H9 (cell line): Measurements from ENCODE around the gene METRNL. TPM values are rescaled to one million over a fixed set of nuclear protein-coding genes. Genes with fewer than 3 reads are reported as not detected.

Experiments used
- DNase-seq: peaks from one replicate; pipeline ENCODE4 v3.0.0-alpha.2; 2017
- H2AFZ ChIP-seq: one replicate; pipeline ENCODE4 v1.6.1; 2013; ENCODE audit warnings: mild to moderate bottlenecking, low read length, control low read depth, moderate library complexity
- H2AK5ac ChIP-seq: 2 replicates; pipeline ENCODE4 v1.6.1; 2013; ENCODE audit warnings: low read length, control low read depth, mixed read lengths; ENCODE audit not compliant: insufficient read length
- H2BK120ac ChIP-seq: one replicate; pipeline ENCODE4 v1.6.1; 2013; ENCODE audit warnings: low read depth, mild to moderate bottlenecking, low read length, control low read depth, inconsistent platforms; ENCODE audit not compliant: poor library complexity, severe bottlenecking
- H2BK12ac ChIP-seq: 2 replicates; pipeline ENCODE4 v1.6.1; 2013; ENCODE audit warnings: low read length, control low read depth, mixed read lengths, low read depth; ENCODE audit not compliant: insufficient read length
- H2BK15ac ChIP-seq: 2 replicates; pipeline ENCODE4 v1.6.1; 2013; ENCODE audit warnings: low read depth, low read length, control low read depth
- H2BK20ac ChIP-seq: one replicate; pipeline ENCODE4 v1.6.1; 2013; ENCODE audit warnings: low read depth, mild to moderate bottlenecking, low read length, control low read depth, inconsistent platforms; ENCODE audit not compliant: poor library complexity, severe bottlenecking
- H2BK5ac ChIP-seq: 2 replicates; pipeline ENCODE4 v1.6.1; 2013; ENCODE audit warnings: low read length, control low read depth, mixed read lengths; ENCODE audit not compliant: insufficient read length
- H3K14ac ChIP-seq: 2 replicates; pipeline ENCODE4 v1.6.1; 2013; ENCODE audit warnings: low read length, control low read depth; ENCODE audit not compliant: insufficient read depth
- H3K18ac ChIP-seq: 2 replicates; pipeline ENCODE4 v1.6.1; 2013; ENCODE audit warnings: low read depth, mild to moderate bottlenecking, mixed read lengths, low read length, control low read depth; ENCODE audit not compliant: insufficient read length
- H3K23ac ChIP-seq: 2 replicates; pipeline ENCODE4 v1.6.1; 2013; ENCODE audit warnings: low read length, control low read depth, mixed read lengths, low read depth; ENCODE audit not compliant: insufficient read length
- H3K23me2 ChIP-seq: 2 replicates; pipeline ENCODE4 v1.6.1; 2013; ENCODE audit warnings: low read depth, mild to moderate bottlenecking, mixed read lengths, low read length, control low read depth; ENCODE audit not compliant: insufficient read length, poor library complexity, severe bottlenecking
- H3K27ac ChIP-seq: 2 replicates; pipeline ENCODE4 v1.5.1; 2013; ENCODE audit warnings: low read length, control low read depth, mixed read lengths, low read depth; ENCODE audit not compliant: insufficient read length
- H3K27me3 ChIP-seq: 2 replicates; pipeline ENCODE4 v1.6.1; 2013; ENCODE audit warnings: low read length, control low read depth, inconsistent platforms; ENCODE audit not compliant: insufficient read depth
- H3K4ac ChIP-seq: 2 replicates; pipeline ENCODE4 v1.6.1; 2013; ENCODE audit warnings: low read depth, mild to moderate bottlenecking, control low read depth, inconsistent platforms, low read length, moderate library complexity
- H3K4me1 ChIP-seq: 2 replicates; pipeline ENCODE4 v1.6.1; 2013; ENCODE audit warnings: low read length, control low read depth, inconsistent platforms; ENCODE audit not compliant: insufficient read depth
- H3K4me2 ChIP-seq: 2 replicates; pipeline ENCODE4 v1.6.1; 2013; ENCODE audit warnings: low read length, control low read depth, mixed read lengths; ENCODE audit not compliant: insufficient read length, insufficient read depth
- H3K56ac ChIP-seq: 2 replicates; pipeline ENCODE4 v1.6.1; 2013; ENCODE audit warnings: low read depth, mild to moderate bottlenecking, mixed read lengths, low read length, control low read depth; ENCODE audit not compliant: insufficient read length
- H3K79me1 ChIP-seq: 2 replicates; pipeline ENCODE4 v1.6.1; 2013; ENCODE audit warnings: low read depth, mild to moderate bottlenecking, moderate library complexity, low read length, control low read depth, inconsistent platforms; ENCODE audit not compliant: insufficient read depth, poor library complexity, severe bottlenecking
- H3K79me2 ChIP-seq: 2 replicates; pipeline ENCODE4 v1.6.1; 2013; ENCODE audit warnings: low read length, control low read depth, inconsistent platforms; ENCODE audit not compliant: insufficient read depth
- H3K9ac ChIP-seq: 2 replicates; pipeline ENCODE4 v1.6.1; 2013; ENCODE audit warnings: low read length, control low read depth, mixed read lengths; ENCODE audit not compliant: insufficient read length; ENCODE audit errors: extremely low read depth
- H3K9me3 ChIP-seq: one replicate; pipeline ENCODE4 v1.6.1; 2013; ENCODE audit warnings: low read depth, low read length, inconsistent platforms; ENCODE audit not compliant: control insufficient read depth
- H3T11ph ChIP-seq: one replicate; pipeline ENCODE4 v1.6.1; 2013; ENCODE audit warnings: mild to moderate bottlenecking, low read length, control low read depth, inconsistent platforms
- H4K20me1 ChIP-seq: one replicate; pipeline ENCODE4 v1.6.1; 2013; ENCODE audit not compliant: control insufficient read depth, insufficient read length, insufficient read depth
- H4K5ac ChIP-seq: 2 replicates; pipeline ENCODE4 v1.6.1; 2013; ENCODE audit warnings: low read depth, mild to moderate bottlenecking, mixed read lengths, low read length, control low read depth; ENCODE audit not compliant: insufficient read length
- H4K8ac ChIP-seq: replicated peaks from 2 replicates; pipeline ENCODE4 v1.6.1; 2013; ENCODE audit warnings: low read length, control low read depth, mixed read lengths, low read depth; ENCODE audit not compliant: insufficient read length
- H4K91ac ChIP-seq: 2 replicates; pipeline ENCODE4 v1.6.1; 2013; ENCODE audit warnings: low read depth, mild to moderate bottlenecking, moderate library complexity, mixed read lengths, low read length, control low read depth; ENCODE audit not compliant: insufficient read length
- H3K27ac Mint-ChIP-seq, 3 experiments: 2 replicates in 2 of 3; 3 replicates in 1 of 3; pipeline ENCODE4 v1.8.0; 2020 to 2021; ENCODE audit warnings: mixed read lengths in 3 of 3, mild to moderate bottlenecking in 1 of 3, moderate library complexity in 1 of 3
- H3K27me3 Mint-ChIP-seq: 2 replicates; pipeline ENCODE4 v1.8.0; 2021; ENCODE audit warnings: low read depth, mild to moderate bottlenecking, moderate library complexity, mixed read lengths
- H3K36me3 Mint-ChIP-seq, 3 experiments: 2 replicates in 2 of 3; 3 replicates in 1 of 3; pipeline ENCODE4 v1.8.0; 2020 to 2021; ENCODE audit warnings: low read depth in 3 of 3, mixed read lengths in 3 of 3; ENCODE audit not compliant: insufficient read depth in 1 of 3
- H3K4me1 Mint-ChIP-seq, 2 experiments: 2 replicates each; pipeline ENCODE4 v1.8.0; 2020; ENCODE audit warnings: mixed read lengths in 2 of 2
- H3K4me3 Mint-ChIP-seq, 2 experiments: 2 replicates in 1 of 2; 3 replicates in 1 of 2; pipeline ENCODE4 v1.8.0; 2020 to 2021; ENCODE audit warnings: mild to moderate bottlenecking in 2 of 2, mixed read lengths in 2 of 2, moderate library complexity in 1 of 2
- H3K9me3 Mint-ChIP-seq, 2 experiments: 2 replicates in 1 of 2; 3 replicates in 1 of 2; pipeline ENCODE4 v1.8.0; 2020; ENCODE audit warnings: mild to moderate bottlenecking in 2 of 2, mixed read lengths in 2 of 2, moderate library complexity in 1 of 2
- WGBS: extraction: QIAGEN DNeasy Blood & Tissue Kit; methylation state at CpG from one replicate; pipeline ENCODE4 v1.1.7; 2013; ENCODE audit warnings: missing lambda C conversion rate, low lambda C conversion rate, mixed read lengths; ENCODE audit not compliant: insufficient read length; ENCODE audit errors: extremely low coverage; 5-methylcytosine and 5-hydroxymethylcytosine counted together
- total RNA-seq: library from RNA; stranded (reverse); gene quantifications from 2 replicates; pipeline ENCODE4 v1.2.1, GENCODE V29; 2021
- TF ChIP-seq, protein P1 (sequence below): fragments of 200-600 bp; sonication (generic); conservative IDR thresholded peaks from 3 replicates; pipeline ENCODE4 v1.8.0; 2021; ENCODE audit warnings: antibody characterized with exemption, mild to moderate bottlenecking

The METRNL gene
- total RNA-seq, 1 experiment from 2014 or later = 21.4 TPM

DNA sequence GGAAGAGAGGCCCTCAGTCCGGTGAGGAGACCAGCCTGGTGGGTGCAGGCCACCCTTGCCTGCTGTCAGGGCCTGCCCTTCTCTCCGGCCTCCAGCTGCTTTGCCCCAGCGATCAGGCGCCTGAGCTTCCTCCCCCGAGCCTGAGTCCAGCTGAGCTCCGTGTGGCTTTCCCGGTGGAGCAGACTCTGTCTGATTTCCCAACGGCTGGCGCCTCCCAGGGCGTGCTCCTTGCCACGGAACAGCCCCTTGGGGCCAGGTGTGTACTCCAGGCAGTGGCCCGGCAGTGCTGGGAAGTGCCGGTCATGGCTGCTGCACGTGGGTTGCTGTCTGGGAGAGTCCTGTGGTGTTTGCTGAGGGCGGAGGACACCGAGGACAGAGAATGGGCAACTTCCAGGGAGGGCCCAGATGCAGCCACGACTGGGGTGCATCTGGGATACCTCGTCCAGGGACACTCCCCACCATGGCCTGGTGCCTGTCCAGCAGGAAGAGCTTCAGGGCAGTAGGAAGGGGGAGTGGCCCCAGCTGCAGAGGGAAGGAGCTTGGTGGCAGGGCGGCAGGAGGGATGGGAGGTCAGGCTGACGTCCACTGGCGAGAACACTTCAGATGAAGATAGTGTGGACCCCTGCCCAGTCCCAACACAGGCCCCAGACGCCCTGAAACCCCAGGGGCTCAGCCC is 22.5 kb downstream of the METRNL start:
- H3K4me2 ChIP-seq = no peak overlapping the region
- no CpG with 5 or more reads among the region's 22 CpGs for WGBS
- TF ChIP-seq, protein P1, sequence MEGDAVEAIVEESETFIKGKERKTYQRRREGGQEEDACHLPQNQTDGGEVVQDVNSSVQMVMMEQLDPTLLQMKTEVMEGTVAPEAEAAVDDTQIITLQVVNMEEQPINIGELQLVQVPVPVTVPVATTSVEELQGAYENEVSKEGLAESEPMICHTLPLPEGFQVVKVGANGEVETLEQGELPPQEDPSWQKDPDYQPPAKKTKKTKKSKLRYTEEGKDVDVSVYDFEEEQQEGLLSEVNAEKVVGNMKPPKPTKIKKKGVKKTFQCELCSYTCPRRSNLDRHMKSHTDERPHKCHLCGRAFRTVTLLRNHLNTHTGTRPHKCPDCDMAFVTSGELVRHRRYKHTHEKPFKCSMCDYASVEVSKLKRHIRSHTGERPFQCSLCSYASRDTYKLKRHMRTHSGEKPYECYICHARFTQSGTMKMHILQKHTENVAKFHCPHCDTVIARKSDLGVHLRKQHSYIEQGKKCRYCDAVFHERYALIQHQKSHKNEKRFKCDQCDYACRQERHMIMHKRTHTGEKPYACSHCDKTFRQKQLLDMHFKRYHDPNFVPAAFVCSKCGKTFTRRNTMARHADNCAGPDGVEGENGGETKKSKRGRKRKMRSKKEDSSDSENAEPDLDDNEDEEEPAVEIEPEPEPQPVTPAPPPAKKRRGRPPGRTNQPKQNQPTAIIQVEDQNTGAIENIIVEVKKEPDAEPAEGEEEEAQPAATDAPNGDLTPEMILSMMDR = no peak

More for the DNA sequence above, 22.5 kb downstream of the METRNL start:
- peaks cover 5 to 18% of the 10 kb centered on the region in 2 experiments; a peak in 3 of 4 replicates for H3K4me1 Mint-ChIP-seq
- no peak overlapping the region for H3K27ac Mint-ChIP-seq
- Histone ChIP-seq H3K4me1 (no peaks in the 10 kb centered on the region; the same call in 1 of the 2 replicates), H3K9ac (no peak overlapping the region), H3K14ac (no peak overlapping the region), H4K5ac (no peak overlapping the region), H4K20me1 (no peaks in the 10 kb centered on the region), H2AK5ac (no peak overlapping the region), H3K79me2 (no peaks in the 10 kb centered on the region), H3T11ph (no peak overlapping the region), H3K27ac (no peak overlapping the region), H2BK15ac (no peak overlapping the region), H2BK5ac (no peak overlapping the region), H2BK12ac (no peak overlapping the region), H3K23me2 (no peaks in the 10 kb centered on the region), H3K79me1 (no peaks in the 10 kb centered on the region), H3K23ac (no peak overlapping the region), H4K91ac (no peak overlapping the region), H4K8ac (no peak overlapping the region), H2AFZ (no peak overlapping the region), H3K9me3 (no peaks in the 10 kb centered on the region), H3K4ac (no peak overlapping the region), H2BK20ac (no peak overlapping the region), H3K56ac (no peak overlapping the region), H2BK120ac (no peak overlapping the region), H3K27me3 (no peaks in the 10 kb centered on the region), H3K18ac (no peak overlapping the region)
- DNase-seq = no peak
- H3K36me3 Mint-ChIP-seq = no peaks in the 10 kb centered on the region
- no peak overlapping the region for H3K4me3 Mint-ChIP-seq
- H3K27me3 Mint-ChIP-seq = no peaks in the 10 kb centered on the region; the same call in 1 of the 2 replicates
- peaks cover 0 to 7% of the 10 kb centered on the region in 2 experiments; a peak in 1 of 5 replicates for H3K9me3 Mint-ChIP-seq
